GM20000 (cell line): ENCODE data around the gene NAV1.

Experiments used
- DNase-seq: peaks from one replicate; pipeline ENCODE4 v3.0.0; 2012; ENCODE audit warnings: low spot score
- CTCF ChIP-seq: IDR thresholded peaks from 2 replicates; pipeline ENCODE4 v1.5.1; 2012; ENCODE audit warnings: mild to moderate bottlenecking, control low read depth; ENCODE audit errors: extremely low read depth, missing control alignments

The NAV1 gene

GRCh38 chr1:201533836-201534235, 5.1 kb upstream of the NAV1 start:
- DNase-seq: peak; percentile 2
- TF ChIP-seq CTCF: no peak

DNA sequence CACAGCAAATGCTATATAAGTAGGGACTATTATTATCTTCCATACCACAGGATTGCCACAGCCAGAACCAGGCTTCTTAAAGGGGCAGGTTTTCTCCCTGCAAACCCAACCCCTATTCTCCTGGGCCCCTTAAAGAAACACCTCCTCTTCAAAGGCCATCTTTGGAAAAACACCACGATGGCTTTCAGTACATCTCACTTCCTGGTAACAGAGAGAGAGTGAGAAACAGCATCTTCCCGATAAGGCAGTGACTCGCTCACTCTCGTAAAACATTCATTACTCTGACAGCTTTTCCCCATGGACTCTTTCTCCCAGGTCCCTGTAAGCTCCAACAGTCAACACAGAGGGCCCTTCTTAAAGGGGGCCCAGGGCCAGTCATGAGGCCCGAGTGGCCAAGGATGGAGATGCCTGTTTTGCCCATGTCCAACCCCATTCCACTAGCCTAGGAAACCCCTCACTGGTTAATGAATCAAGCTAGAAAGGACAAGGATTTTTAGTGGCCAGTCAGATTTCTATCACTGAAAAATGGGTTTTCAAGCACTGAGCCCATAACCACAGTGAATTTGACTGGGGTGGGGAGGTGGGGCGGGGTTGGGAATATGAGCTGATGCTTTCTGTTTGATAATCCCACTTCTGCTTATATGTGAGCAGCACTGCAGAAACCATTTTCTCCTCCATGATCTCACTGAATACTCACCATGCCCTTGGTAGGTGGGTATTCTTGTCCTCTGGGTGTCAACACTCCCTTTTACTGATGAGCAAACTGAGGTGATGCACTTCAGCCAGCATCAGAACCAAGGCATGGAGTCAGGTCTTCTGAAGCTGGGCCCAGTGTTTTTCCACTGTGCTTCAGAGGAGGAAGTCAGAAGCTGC, 3.6 kb upstream of the NAV1 start:
- TF ChIP-seq CTCF: no peak
- peak; percentile 12 for DNase-seq

DNA sequence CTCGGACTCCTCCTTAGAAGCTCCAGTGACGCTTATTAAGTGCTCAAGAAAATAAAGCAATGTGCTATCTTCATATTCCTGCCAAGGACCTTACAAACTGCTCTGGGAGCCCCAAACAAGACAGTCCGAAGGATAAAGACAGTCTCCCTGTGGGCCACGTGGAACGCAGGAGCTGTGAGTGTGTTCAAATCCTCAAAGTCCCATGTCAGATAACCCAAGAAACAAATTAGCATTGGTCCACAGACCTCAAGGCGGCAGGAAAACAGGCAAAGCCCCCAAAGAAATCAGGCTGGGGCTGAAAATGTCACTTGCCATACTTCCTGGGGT, 3.0 kb upstream of the NAV1 start:
- DNase-seq: peak; percentile 6
- TF ChIP-seq CTCF: no peak

- peak; percentile 23 for DNase-seq
- TF ChIP-seq CTCF: no peak
These were observed 2.4 kb upstream of the NAV1 start for GRCh38 chr1:201536558-201536957.

DNA sequence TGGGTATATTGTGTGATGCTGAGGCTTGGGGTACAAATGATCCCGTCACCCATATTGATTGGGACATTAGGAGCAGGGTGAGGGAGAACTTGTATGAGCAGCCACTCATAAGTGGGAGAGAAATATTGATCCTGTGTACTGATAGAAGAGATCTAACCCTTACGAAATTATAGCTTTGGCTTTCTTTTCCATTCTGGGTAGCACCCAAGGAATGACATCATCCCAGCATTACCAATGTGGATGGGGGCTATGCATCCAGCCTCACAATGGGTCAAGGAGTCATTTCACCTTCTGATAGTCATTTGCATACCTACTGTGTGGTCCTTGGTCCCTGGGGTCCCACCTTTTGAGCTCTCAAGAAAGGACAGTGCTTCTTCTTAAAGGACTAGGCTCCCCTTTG, 1.9 kb upstream of the NAV1 start:
- DNase-seq: peak; percentile 13
- no peak for TF ChIP-seq CTCF

- no peak for TF ChIP-seq CTCF
- no peak for DNase-seq
These were observed 1.5 kb upstream of the NAV1 start for GRCh38 chr1:201537467-201537866.

GRCh38 chr1:201537891-201538611, 876 bp upstream of the NAV1 start:
- TF ChIP-seq CTCF: no peak
- peak; percentile 22 for DNase-seq
